DLD1 (cell line): ENCODE data around the gene PBX4.

Experiments used
- in situ Hi-C: cut with HindIII; loops from 2 replicates; pipeline ENCODE4 v1.10.0; 2017; ENCODE audit warnings: low sequenced_read_pairs

PBX4 gene

GRCh38 chr19:19592690-19593089, 25.8 kb downstream of the PBX4 start:
- in situ Hi-C loops: no loop called here

DNA sequence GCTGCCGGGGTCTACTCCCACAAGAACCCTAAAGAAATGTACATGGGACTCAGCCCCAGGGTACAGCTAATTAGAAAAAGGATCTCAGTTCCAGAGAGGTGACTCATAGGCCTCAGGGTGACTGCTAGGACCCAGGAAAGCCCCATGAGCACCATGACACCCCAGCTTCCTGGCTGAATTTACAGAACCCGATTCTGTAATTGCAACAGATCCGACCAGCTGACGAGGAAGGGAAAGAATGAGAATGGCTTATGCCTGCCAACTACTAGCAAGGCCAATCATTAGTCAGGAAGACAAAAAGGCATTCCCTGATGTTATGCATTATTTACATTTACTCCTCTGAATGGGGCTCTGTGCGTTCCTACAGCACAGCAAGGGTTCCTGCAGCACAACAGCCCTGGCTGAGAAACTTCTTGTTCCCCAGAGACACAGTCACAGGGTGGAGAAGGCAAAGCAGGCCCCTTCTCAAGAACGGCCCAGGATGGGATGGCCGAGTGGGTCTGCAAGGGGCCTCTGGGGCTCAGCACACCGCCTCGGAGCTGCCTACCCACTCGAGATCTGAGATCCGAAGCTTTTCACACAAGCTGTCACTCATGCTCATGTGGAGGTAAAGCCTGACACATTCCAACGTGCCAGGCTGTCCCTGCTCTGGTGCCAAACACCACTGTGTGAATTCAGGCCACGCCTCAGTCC, 27.2 kb downstream of the PBX4 start:
- in situ Hi-C loops: no loop called here

DNA sequence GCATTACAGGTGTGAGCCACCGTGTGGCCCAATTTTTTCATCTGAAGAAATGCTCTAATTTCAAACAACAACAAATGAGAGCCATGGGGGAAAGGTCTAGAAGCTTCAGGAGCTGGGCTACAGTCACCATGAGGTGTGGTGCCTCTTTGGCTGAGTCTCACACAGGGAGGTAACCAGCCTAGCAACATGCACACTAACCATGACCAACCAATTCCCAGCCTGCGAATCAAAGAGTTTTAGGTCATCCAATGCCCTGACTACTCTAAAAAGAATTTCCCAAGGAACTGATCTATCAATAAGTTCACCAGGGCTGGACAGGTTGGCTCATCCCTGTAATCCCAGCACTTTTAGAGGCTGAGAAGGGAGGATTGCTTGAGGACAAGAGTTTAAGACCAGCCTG, 29.9 kb downstream of the PBX4 start:
- in situ Hi-C loops: no loop called here

GRCh38 chr19:19587771-19588170, 30.7 kb downstream of the PBX4 start:
- in situ Hi-C loops: no loop called here

- in situ Hi-C loops: no loop called here
Observed at GRCh38 chr19:19584356-19584755, 34.1 kb downstream of the PBX4 start.

GRCh38 chr19:19582471-19582870, 36.0 kb downstream of the PBX4 start:
- in situ Hi-C loops: no loop called here

DNA sequence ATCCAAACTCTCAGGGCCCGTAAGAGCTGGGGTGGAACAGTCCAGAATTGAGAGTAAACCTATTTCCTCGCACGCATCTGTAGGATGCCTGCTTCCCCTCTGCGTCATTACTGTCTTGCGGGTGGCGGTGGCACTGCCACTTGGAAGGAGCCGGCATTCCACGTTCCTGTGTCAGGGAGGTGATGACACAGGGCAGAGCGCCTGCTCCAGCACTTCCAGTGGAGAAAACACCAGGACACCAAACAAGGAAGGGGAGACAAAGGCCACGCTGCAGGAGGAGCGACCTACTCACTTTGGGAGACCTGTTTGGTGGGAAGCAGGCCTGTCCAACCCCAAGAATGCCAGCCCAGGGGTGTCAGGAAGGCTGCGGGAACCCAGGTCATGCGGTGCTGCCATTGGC, 37.1 kb downstream of the PBX4 start:
- in situ Hi-C loops: no loop called here

- in situ Hi-C loops: no loop called here
Observed at GRCh38 chr19:19580418-19580817, 38.1 kb downstream of the PBX4 start.

GRCh38 chr19:19579533-19580361, 38.7 kb downstream of the PBX4 start:
- in situ Hi-C loops: no loop called here

DNA sequence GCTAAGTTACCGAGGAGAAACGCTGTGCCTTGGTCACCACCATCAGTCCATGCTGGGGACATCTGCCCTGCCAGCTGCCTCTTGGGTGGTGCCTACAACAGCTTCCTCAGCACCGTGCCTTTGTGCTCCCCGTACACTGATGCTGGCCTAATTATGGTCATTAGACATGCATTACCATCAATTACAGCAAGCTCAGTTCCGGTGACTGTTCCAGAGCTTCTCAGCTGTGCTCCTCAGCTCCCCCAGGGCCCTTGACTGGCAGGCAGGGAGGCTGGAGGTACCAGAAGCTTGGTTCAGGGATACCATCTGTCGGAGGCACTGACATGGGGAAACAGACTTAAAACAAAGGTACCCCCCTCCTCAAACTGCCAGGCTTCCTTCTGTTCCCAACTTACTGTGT, 40.2 kb downstream of the PBX4 start:
- in situ Hi-C loops: no loop called here

GRCh38 chr19:19575411-19575810, 43.1 kb downstream of the PBX4 start:
- in situ Hi-C loops: no loop called here

DNA sequence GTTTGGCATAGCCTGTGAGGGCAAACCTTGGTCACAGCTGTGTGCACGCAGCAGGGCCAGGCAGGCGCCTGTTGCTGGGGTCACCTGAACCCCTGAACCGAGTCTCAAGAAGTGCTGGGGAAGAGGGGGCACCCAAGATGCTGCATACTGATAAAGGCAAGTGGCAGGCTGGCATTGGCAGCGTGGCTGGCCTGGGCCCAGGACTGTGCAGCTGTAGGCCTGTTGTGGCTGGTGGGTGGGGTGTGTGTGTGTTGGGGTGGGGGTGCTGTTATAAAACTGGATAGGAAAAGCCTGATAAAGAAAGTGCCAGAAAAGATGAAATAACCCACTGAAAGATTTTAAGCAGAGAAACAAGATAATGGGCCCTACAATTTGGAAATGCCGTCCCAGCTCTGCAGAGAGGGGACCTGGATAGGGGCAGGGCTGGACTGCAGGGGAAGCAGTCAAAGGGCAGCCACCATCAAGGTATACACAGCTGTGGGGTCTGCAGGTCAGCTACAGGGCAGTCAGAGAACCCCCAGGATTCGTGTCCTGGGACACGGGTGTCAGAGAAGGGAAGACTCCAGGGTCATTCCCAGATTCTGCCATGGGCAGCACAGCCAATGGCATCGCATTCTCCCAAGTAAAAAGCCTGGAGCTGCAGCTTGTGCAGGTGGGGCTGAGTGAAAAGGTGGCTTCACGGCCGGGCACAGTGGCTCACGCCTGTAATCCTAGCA, 47.3 kb downstream of the PBX4 start:
- in situ Hi-C loops: no loop called here

DNA sequence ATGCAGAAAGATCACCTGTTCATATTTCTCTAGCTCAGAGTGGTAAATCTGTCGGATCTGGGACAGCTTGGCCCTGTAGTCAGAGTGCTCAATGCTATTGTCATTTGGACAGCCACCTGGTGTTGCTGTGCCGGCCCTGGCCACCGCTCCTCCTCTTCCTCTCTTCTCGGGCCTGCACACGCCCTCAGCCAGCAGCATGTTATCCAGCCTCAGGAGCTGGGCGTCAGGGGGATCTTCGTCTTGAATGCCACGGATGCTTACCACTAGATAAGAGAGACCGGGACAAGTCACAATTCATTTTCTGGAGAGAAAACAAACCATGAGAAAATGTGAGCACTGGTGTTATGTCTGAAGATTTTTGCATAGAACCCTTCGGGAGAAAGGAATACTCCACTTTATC, 47.9 kb downstream of the PBX4 start:
- in situ Hi-C loops: no loop called here

- in situ Hi-C loops: no loop called here
Observed at GRCh38 chr19:19568802-19569756, 49.4 kb downstream of the PBX4 start.

DNA sequence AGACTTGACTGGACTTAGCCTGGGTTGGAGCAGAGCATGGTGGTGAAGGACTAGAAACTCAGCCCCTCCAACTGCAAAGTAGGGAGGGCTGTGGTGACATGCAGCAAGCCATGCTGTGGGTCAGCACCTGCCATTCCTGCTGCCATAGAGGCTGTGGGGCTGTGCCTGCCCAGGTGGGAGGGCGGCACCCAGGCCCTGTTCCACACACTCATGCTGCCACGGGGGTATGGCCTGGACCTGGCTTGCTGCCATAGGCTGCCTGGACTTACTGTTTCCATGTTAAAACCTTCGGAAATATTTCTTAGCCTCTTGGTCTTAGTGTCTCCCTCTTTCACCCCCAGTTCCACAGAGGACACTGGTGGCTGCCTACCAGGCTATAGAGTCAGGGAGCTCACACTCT, 51.1 kb downstream of the PBX4 start:
- in situ Hi-C loops: no loop called here

DNA sequence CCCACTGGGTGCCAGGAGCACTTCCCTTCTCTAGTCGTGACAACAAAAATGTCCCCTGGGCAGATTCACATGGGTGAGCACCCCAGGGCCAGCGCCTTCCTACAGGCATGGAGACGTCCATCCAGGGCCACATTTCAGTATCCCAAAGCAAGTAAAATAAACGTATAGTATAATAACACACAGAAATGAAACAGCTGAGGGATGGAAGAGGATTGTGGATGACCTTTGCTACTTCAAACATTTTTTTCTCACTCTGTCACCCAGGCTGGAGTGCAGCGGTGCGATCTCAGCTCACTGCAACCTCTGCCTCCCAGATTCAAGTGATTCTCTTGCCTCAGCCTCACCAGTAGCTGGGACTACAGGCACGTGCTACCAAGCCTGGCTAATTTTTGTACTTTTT, 52.2 kb downstream of the PBX4 start:
- in situ Hi-C loops: no loop called here

- in situ Hi-C loops: no loop called here
Observed at GRCh38 chr19:19563348-19563848, 55.1 kb downstream of the PBX4 start.

- in situ Hi-C loops: no loop called here
Observed at GRCh38 chr19:19562665-19563347, 55.7 kb downstream of the PBX4 start.

- in situ Hi-C loops: no loop called here
Observed at GRCh38 chr19:19561946-19562664, 56.4 kb downstream of the PBX4 start.
